GM12892 (cell line): ENCODE measurements around the gene MTSS2.

Experiments used
- POLR2A ChIP-seq: IDR thresholded peaks from 2 replicates; pipeline ENCODE4 v1.6.1; 2011; ENCODE audit warnings: low read depth, low read length, control low read depth
- POLR2AphosphoS5 ChIP-seq: IDR thresholded peaks from 2 replicates; pipeline ENCODE4 v1.6.1; 2011; ENCODE audit warnings: low read depth, low read length, control low read depth
- TAF1 ChIP-seq: IDR thresholded peaks from 2 replicates; pipeline ENCODE4 v1.6.1; 2011; ENCODE audit warnings: low read depth, mild to moderate bottlenecking, control low read depth, low read length, borderline replicate concordance

DNA sequence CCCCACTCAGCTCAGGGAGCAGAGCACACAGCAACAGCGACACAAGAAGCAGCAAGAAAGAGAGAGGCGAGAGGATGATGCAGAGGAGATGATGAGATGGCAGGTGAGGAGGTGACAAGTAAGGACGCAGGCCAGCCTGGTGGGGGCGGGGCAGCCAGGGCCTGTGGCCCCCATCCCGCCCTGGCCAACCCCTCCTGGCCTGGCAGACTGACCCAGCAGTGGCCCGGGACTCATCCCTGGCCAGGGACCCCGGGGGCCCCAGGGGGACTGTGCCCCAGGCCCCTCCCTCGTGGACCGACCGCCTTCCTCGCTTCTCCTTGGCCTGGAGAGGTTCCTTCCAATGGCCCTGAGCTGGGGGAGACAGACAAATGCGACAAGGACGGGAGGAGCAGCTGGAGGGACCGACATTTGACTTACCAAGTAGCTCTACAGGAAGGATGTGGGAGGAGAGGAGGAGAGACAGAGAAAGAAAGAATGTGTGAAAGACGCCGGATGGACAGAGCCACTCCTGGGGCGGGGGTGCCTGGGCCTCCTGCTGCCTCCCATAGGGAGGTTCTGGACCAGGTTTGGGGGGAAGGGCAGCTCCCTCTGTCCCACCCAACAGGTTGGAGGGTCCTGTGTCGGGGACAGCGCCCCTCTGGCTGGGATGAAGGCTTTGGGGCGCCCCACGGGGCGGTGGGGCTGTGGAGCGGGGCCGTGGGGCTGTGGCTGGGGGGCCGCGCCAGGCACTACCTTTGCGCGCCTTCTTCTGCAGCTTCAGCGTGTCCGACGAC is 6.8 kb downstream of the MTSS2 start:
- TF ChIP-seq POLR2A, result no peak
- no peak for TF ChIP-seq POLR2AphosphoS5
- no peak for TF ChIP-seq TAF1
